A172 (cell line): ENCODE results near the gene FHDC1. TPM values are rescaled to one million over a fixed set of nuclear protein-coding genes. Genes with fewer than 3 reads are reported as not detected.
A peak's percentile ranks its signal among the peaks of the same experiment; 100 is the strongest.
"Not testable (repeated sequence)": the region's sequence is repeated elsewhere in the genome, so short reads cannot be mapped to it uniquely, and the experiment has no call there.

Experiments used
- DNase-seq: peaks from one replicate; pipeline ENCODE4 v3.0.0-alpha.2; 2015; ENCODE audit warnings: low spot score
- total RNA-seq: library from RNA; depleted of rRNA; stranded (reverse); fragments of >200 nt; shearing (Covaris generic); gene quantifications from 2 replicates; pipeline ENCODE4 v1.2.3, GENCODE V29; 2014; rRNA removed

The FHDC1 gene
- 0.40 and 0.62 TPM in 2 replicates for total RNA-seq

GRCh38 chr4:152935631-152936445 lies at the start of gene FHDC1:
Gene FHDC1, plus strand, starts transcription at chr4:152936323. Its CDS starts 6,735 bp downstream, at chr4:152943058.
- DNase-seq, result peak; percentile 11

- no peak for DNase-seq
Measured at GRCh38 chr4:152887981-152888380, 48.1 kb upstream of the FHDC1 start.

- DNase-seq, result no peak
Measured at GRCh38 chr4:152892974-152893373, 43.1 kb upstream of the FHDC1 start.

- peak; percentile 4 for DNase-seq
Measured at GRCh38 chr4:152894673-152895072, 41.5 kb upstream of the FHDC1 start.

GRCh38 chr4:152896811-152897210 lies 39.3 kb upstream of the FHDC1 start:
- no peak for DNase-seq

GRCh38 chr4:152898133-152898532 lies 38.0 kb upstream of the FHDC1 start:
- not testable (repeated sequence) for DNase-seq

GRCh38 chr4:152898606-152899005 lies 37.5 kb upstream of the FHDC1 start:
- DNase-seq, result no peak

GRCh38 chr4:152900395-152900794 lies 35.7 kb upstream of the FHDC1 start:
- DNase-seq, result no peak

GRCh38 chr4:152901205-152901604 lies 34.9 kb upstream of the FHDC1 start:
- DNase-seq, result no peak

- DNase-seq, result no peak
Measured at GRCh38 chr4:152903658-152904057, 32.5 kb upstream of the FHDC1 start.

GRCh38 chr4:152909901-152910300 lies 26.2 kb upstream of the FHDC1 start:
- DNase-seq, result no peak

- no peak for DNase-seq
Measured at GRCh38 chr4:152910521-152910920, 25.6 kb upstream of the FHDC1 start.

GRCh38 chr4:152917543-152918395 lies 18.4 kb upstream of the FHDC1 start:
- no peak for DNase-seq

- DNase-seq, result no peak
Measured at GRCh38 chr4:152919826-152920225, 16.3 kb upstream of the FHDC1 start.

- DNase-seq, result peak; percentile 27
Measured at GRCh38 chr4:152920768-152921167, 15.4 kb upstream of the FHDC1 start.

- DNase-seq, result no peak
Measured at GRCh38 chr4:152921284-152921683, 14.8 kb upstream of the FHDC1 start.

GRCh38 chr4:152925851-152926250 lies 10.3 kb upstream of the FHDC1 start:
- DNase-seq, result no peak

- no peak for DNase-seq
Measured at GRCh38 chr4:152926959-152927358, 9.2 kb upstream of the FHDC1 start.

GRCh38 chr4:152927737-152928136 lies 8.4 kb upstream of the FHDC1 start:
- DNase-seq, result no peak

- no peak for DNase-seq
Measured at GRCh38 chr4:152928286-152928685, 7.8 kb upstream of the FHDC1 start.

GRCh38 chr4:152929888-152930287 lies 6.2 kb upstream of the FHDC1 start:
- no peak for DNase-seq

GRCh38 chr4:152935143-152935542 lies 980 bp upstream of the FHDC1 start:
- DNase-seq, result no peak
